RWPE2 (cell line): ENCODE measurements around the gene NPR1.

Source experiments
- ATAC-seq: fragments of 200-7000 bp; cut with Tn5 transposase; 3 replicates; pipeline ENCODE4 v1.9.1; 2021; ENCODE audit warnings: low read depth
- DNase-seq: peaks from one replicate; pipeline ENCODE4 v3.0.0-alpha.2; 2020; ENCODE audit warnings: low spot score
- H3K27ac ChIP-seq: fragments of 450-650 bp; 2 replicates; pipeline ENCODE4 v1.5.1; 2017; ENCODE audit warnings: mild to moderate bottlenecking; ENCODE audit not compliant: poor library complexity, severe bottlenecking
- H3K27me3 ChIP-seq: fragments of 250-450 bp; sonication (Bioruptor Pico); 2 replicates; pipeline ENCODE4 v1.5.1; 2021; ENCODE audit warnings: mild to moderate bottlenecking, moderate library complexity; ENCODE audit not compliant: insufficient read depth, poor library complexity, severe bottlenecking
- H3K36me3 ChIP-seq: fragments of 250-450 bp; sonication (Bioruptor Pico); 2 replicates; pipeline ENCODE4 v1.5.1; 2020; ENCODE audit warnings: low read depth, mild to moderate bottlenecking, moderate library complexity
- H3K4me1 ChIP-seq: fragments of 250-450 bp; sonication (Bioruptor Pico); 2 replicates; pipeline ENCODE4 v1.5.1; 2021; ENCODE audit warnings: mild to moderate bottlenecking, moderate library complexity; ENCODE audit not compliant: insufficient read depth, poor library complexity, severe bottlenecking
- H3K4me3 ChIP-seq: fragments of 250-450 bp; sonication (Bioruptor Pico); 2 replicates; pipeline ENCODE4 v1.5.1; 2021; ENCODE audit warnings: mild to moderate bottlenecking, moderate library complexity; ENCODE audit not compliant: severe bottlenecking
- H3K9me3 ChIP-seq: fragments of 250-450 bp; sonication (Bioruptor Pico); 2 replicates; pipeline ENCODE4 v1.5.1; 2021; ENCODE audit warnings: mild to moderate bottlenecking, moderate library complexity; ENCODE audit not compliant: severe bottlenecking
- CTCF ChIP-seq: fragments of 450-650 bp; IDR thresholded peaks from one replicate; pipeline ENCODE4 v1.5.1; 2017; ENCODE audit warnings: mild to moderate bottlenecking, moderate library complexity; ENCODE audit not compliant: poor library complexity, severe bottlenecking

NPR1 gene

GRCh38 chr1:153688276-153688675 is 9.8 kb downstream of the NPR1 start:
- Histone ChIP-seq H3K27ac (no peak overlapping the region), H3K9me3 (no peaks in the 10 kb centered on the region), H3K36me3 (no peaks in the 10 kb centered on the region), H3K4me1 (no peaks in the 10 kb centered on the region), H3K27me3 (no peaks in the 10 kb centered on the region), H3K4me3 (no peak overlapping the region)
- ATAC-seq (no peak), DNase-seq (no peak)
- TF ChIP-seq CTCF: no peak

- Histone ChIP-seq H3K9me3 (no peaks in the 10 kb centered on the region), H3K36me3 (no peaks in the 10 kb centered on the region), H3K4me3 (no peak overlapping the region), H3K27me3 (no peaks in the 10 kb centered on the region), H3K27ac (no peak overlapping the region), H3K4me1 (no peaks in the 10 kb centered on the region)
- ATAC-seq: no peak
- DNase-seq: no peak
- no peak for TF ChIP-seq CTCF
These were observed 10.3 kb downstream of the NPR1 start for GRCh38 chr1:153688736-153689328.

GRCh38 chr1:153693466-153693865 is 15.0 kb downstream of the NPR1 start:
- Histone ChIP-seq H3K4me1 (no peaks in the 10 kb centered on the region), H3K27ac (no peak overlapping the region), H3K9me3 (no peaks in the 10 kb centered on the region), H3K4me3 (no peak overlapping the region), H3K27me3 (no peaks in the 10 kb centered on the region), H3K36me3 (no peaks in the 10 kb centered on the region)
- DNase-seq (no peak), ATAC-seq (no peak; the same call in 1 of the 3 replicates)
- no peak for TF ChIP-seq CTCF

- TF ChIP-seq CTCF: no peak
- H3K27ac ChIP-seq: no peak overlapping the region
These were observed 18.3 kb downstream of the NPR1 start for GRCh38 chr1:153696741-153697140.

DNA sequence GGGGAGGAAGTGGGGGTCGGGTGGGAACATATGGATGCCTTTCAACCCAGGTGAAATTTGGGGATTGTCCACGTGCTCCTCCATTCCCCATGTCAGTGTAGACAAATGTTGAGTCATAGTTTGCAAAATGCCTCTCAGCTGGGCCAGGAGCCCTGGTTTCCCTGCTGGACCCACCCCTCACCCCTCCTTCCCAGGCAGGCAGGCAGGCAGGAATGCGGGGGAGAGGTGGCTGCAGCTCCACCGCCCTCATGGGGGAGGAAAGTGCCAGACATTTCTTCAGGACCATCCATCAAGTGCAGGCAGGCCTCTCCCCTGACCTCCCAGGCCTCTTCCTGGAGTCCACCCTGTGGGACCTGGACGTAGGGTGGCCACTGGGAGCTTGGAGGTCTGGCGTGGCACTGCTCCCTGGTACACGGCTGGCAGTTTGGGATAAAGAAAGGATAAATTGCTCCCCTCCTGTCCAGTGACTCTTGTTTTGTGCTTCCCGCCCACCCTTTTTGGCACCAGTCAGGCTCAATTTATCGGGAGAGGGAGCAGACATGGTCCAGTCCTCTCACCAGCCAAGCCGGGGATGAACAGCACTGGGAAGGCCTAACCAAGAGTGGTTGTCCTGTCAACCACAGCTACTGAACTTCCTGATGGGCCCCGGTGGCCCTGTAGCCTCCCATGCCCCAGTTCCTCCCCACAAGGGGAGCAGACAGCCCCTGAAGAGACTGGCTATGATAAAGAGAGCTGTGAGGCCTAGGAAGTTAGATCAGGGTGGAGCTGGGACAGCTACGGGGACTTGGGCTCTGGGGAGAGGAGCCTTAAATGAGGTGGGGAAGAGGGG is 18.9 kb downstream of the NPR1 start:
- Histone ChIP-seq H3K9me3 (no peaks in the 10 kb centered on the region), H3K4me1 (peaks cover 4% of the 10 kb centered on the region), H3K27ac (no peak overlapping the region), H3K27me3 (no peaks in the 10 kb centered on the region), H3K4me3 (no peak overlapping the region), H3K36me3 (no peaks in the 10 kb centered on the region)
- no peak for TF ChIP-seq CTCF
- DNase-seq: no peak
- ATAC-seq: peak; percentile 37; the same call in 1 of the 3 replicates

More at GRCh38 chr1:153696741-153697140, 18.3 kb downstream of the NPR1 start:
- no peaks in the 10 kb centered on the region for H3K27me3 ChIP-seq
- peaks cover 4% of the 10 kb centered on the region for H3K4me1 ChIP-seq
- H3K9me3 ChIP-seq: no peaks in the 10 kb centered on the region
- DNase-seq (no peak), ATAC-seq (no peak)
- H3K36me3 ChIP-seq: no peaks in the 10 kb centered on the region
- H3K4me3 ChIP-seq: no peak overlapping the region
